HepG2 (cell line): ENCODE data around the gene PTPRC. TPM values are rescaled to one million over a fixed set of nuclear protein-coding genes. Genes with fewer than 3 reads are reported as not detected.

Source experiments
- ATAC-seq: fragments of 200-7000 bp; cut with Tn5 transposase; 3 replicates; pipeline ENCODE4 v1.9.1; 2020; ENCODE audit warnings: mild to moderate bottlenecking, moderate library complexity
- BruUV-seq: library from RNA; stranded (reverse); fragments of 400-500 nt; replicated peaks from 2 replicates; lab custom pipeline; 2021; lab: Mats Ljungman, UMichigan
- CTCF ChIA-PET: fragments of 300-600 bp; formaldehyde crosslinking; extraction: SDS; loops from one replicate; lab custom pipeline; 2021; ENCODE audit warnings: low total read pairs, inconsistent platforms, low intra/inter-chr PET ratio; lab: Yijun Ruan, JAX
- POLR2A ChIA-PET: fragments of 350-600 bp; sonication (Branson Sonifier 250); formaldehyde crosslinking; loops from one replicate; lab custom pipeline; 2020; ENCODE audit warnings: antibody characterized with exemption, inconsistent platforms; lab: Yijun Ruan, JAX
- DNase-seq: peaks from one replicate; pipeline ENCODE4 v3.0.0-alpha.2; 2015; ENCODE audit warnings: low spot score
- FAIRE-seq: peaks from 3 replicates; lab custom pipeline; 2011; peaks lifted over from hg19 to GRCh38; lab: Jason Lieb, UNC
- H2AFZ ChIP-seq: one replicate; pipeline ENCODE4 v1.6.1; 2011; ENCODE audit warnings: low read length, inconsistent platforms
- H3K27ac ChIP-seq: fragments of 300-600 bp; 3 replicates; pipeline ENCODE4 v1.8.0; 2011; ENCODE audit warnings: mixed run types, mild to moderate bottlenecking, mixed read lengths, low read length, inconsistent platforms; ENCODE audit not compliant: insufficient read depth; ENCODE audit errors: extremely low read length
- H3K27me3 ChIP-seq, 2 experiments: fragments of 200-600 bp in 1 of 2; 2 replicates in 1 of 2; 3 replicates in 1 of 2; pipeline versions ENCODE4 v1.6.0 to v1.8.0; 2011; ENCODE audit warnings: low read length in 2 of 2, mild to moderate bottlenecking in 2 of 2, moderate library complexity in 2 of 2, inconsistent platforms in 1 of 2; ENCODE audit not compliant: insufficient read depth in 2 of 2, control insufficient read depth in 1 of 2
- H3K36me3 ChIP-seq, 2 experiments: fragments of 200-600 bp in 1 of 2; replicated peaks in 1 of 2; 2 replicates in 1 of 2; 3 replicates in 1 of 2; pipeline versions ENCODE4 v1.5.1 to v1.8.0; 2011; ENCODE audit warnings: low read length in 2 of 2, inconsistent platforms in 1 of 2; ENCODE audit not compliant: insufficient read depth in 2 of 2, control insufficient read depth in 1 of 2
- H3K4me1 ChIP-seq: 2 replicates; pipeline ENCODE4 v1.5.1; 2012; ENCODE audit warnings: low read length, inconsistent platforms; ENCODE audit not compliant: insufficient read depth
- H3K4me2 ChIP-seq: 2 replicates; pipeline ENCODE4 v1.6.0; 2011; ENCODE audit warnings: low read depth, low read length, inconsistent platforms
- H3K4me3 ChIP-seq, 3 experiments: fragments of 200-600 bp in 1 of 3; sonication (generic), shearing (Covaris generic) in 1 of 3; replicated peaks in 1 of 3; 2 replicates each; pipeline ENCODE4 v1.5.1; 2011 to 2016; ENCODE audit warnings: low read length in 3 of 3, inconsistent platforms in 2 of 3, low read depth in 2 of 3, mild to moderate bottlenecking in 2 of 3, control low read depth in 1 of 3, mixed read lengths in 1 of 3; ENCODE audit not compliant: insufficient read depth in 1 of 3
- H3K79me2 ChIP-seq: one replicate; pipeline ENCODE4 v1.6.1; 2011; ENCODE audit warnings: low read length, inconsistent platforms; ENCODE audit not compliant: insufficient read depth
- H3K9ac ChIP-seq: 2 replicates; pipeline ENCODE4 v1.6.0; 2011; ENCODE audit warnings: mild to moderate bottlenecking, low read depth, low read length, inconsistent platforms; ENCODE audit not compliant: insufficient read depth
- H3K9me3 ChIP-seq: 2 replicates; pipeline ENCODE4 v1.5.1; 2012; ENCODE audit warnings: mild to moderate bottlenecking, low read length
- H4K20me1 ChIP-seq: 2 replicates; pipeline ENCODE4 v1.6.0; 2011; ENCODE audit warnings: inconsistent platforms, mild to moderate bottlenecking, low read length, moderate library complexity; ENCODE audit not compliant: insufficient read depth
- DR1 ChIP-seq: sonication (generic); formaldehyde crosslinking; IDR thresholded peaks from 2 replicates; pipeline ENCODE4 v1.8.0; 2021; ENCODE audit warnings: mild to moderate bottlenecking, missing genetic modification reagents, inconsistent platforms
- EEA1 ChIP-seq: sonication (generic); formaldehyde crosslinking; IDR thresholded peaks from 2 replicates; pipeline ENCODE4 v1.5.1; 2020; ENCODE audit warnings: mild to moderate bottlenecking, missing genetic modification reagents, borderline replicate concordance
- HNF4A ChIP-seq: sonication (generic); formaldehyde crosslinking; IDR thresholded peaks from 2 replicates; pipeline ENCODE4 v1.4.0; 2020; ENCODE audit warnings: missing genetic modification reagents
- HOMEZ ChIP-seq: IDR thresholded peaks from 2 replicates; pipeline ENCODE4 v1.6.1; 2016; ENCODE audit warnings: low read depth
- HOXA9 ChIP-seq: sonication (generic); formaldehyde crosslinking; IDR thresholded peaks from 2 replicates; pipeline ENCODE4 v1.8.1; 2022; ENCODE audit warnings: missing genetic modification reagents, mild to moderate bottlenecking, moderate library complexity, borderline replicate concordance
- KAT2B ChIP-seq: fragments of 150-350 bp; IDR thresholded peaks from 2 replicates; pipeline ENCODE4 v1.6.1; 2014; ENCODE audit warnings: low read depth, low read length, borderline replicate concordance
- KMT2A ChIP-seq: sonication (generic); formaldehyde crosslinking; IDR thresholded peaks from 2 replicates; pipeline ENCODE4 v1.4.0; 2020; ENCODE audit warnings: missing genetic modification reagents
- MED1 ChIP-seq: sonication (generic); formaldehyde crosslinking; IDR thresholded peaks from 2 replicates; pipeline ENCODE4 v1.4.0; 2020; ENCODE audit warnings: missing genetic modification reagents
- POLR2G ChIP-seq: fragments of 200-400 bp; formaldehyde crosslinking; IDR thresholded peaks from 2 replicates; pipeline ENCODE4 v1.6.1; 2018; ENCODE audit warnings: mild to moderate bottlenecking, low read depth, low read length, moderate library complexity
- RFX3 ChIP-seq: IDR thresholded peaks from 2 replicates; pipeline ENCODE4 v1.6.1; 2016; ENCODE audit warnings: missing biosample characterization, missing genetic modification reagents
- RNF2 ChIP-seq: fragments of 450-650 bp; conservative IDR thresholded peaks from 2 replicates; pipeline ENCODE4 v1.6.1; 2016; ENCODE audit warnings: low read depth
- SMAD3 ChIP-seq: sonication (generic); formaldehyde crosslinking; IDR thresholded peaks from 2 replicates; pipeline ENCODE4 v1.4.0; 2020; ENCODE audit warnings: missing genetic modification reagents
- TFAP4 ChIP-seq: sonication (generic); IDR thresholded peaks from 2 replicates; pipeline ENCODE4 v1.6.1; 2016; ENCODE audit warnings: low read depth, borderline replicate concordance
- U2AF2 ChIP-seq: fragments of 200-400 bp; formaldehyde crosslinking; IDR thresholded peaks from 2 replicates; pipeline ENCODE4 v1.6.1; 2017; ENCODE audit warnings: low read depth, mild to moderate bottlenecking, low read length
- ZNF143 ChIP-seq: sonication (generic); formaldehyde crosslinking; IDR thresholded peaks from 2 replicates; pipeline ENCODE4 v1.4.0; 2020; ENCODE audit warnings: missing genetic modification reagents
- ZNF503 ChIP-seq: sonication (generic); formaldehyde crosslinking; IDR thresholded peaks from 2 replicates; pipeline ENCODE4 v1.4.0; 2020; ENCODE audit warnings: missing genetic modification reagents
- ZNF749 ChIP-seq: sonication (generic); formaldehyde crosslinking; IDR thresholded peaks from 2 replicates; pipeline ENCODE4 v1.8.0; 2022; ENCODE audit warnings: mild to moderate bottlenecking, missing genetic modification reagents, moderate library complexity, borderline replicate concordance
- ZNF770 ChIP-seq: sonication (generic); formaldehyde crosslinking; IDR thresholded peaks from 2 replicates; pipeline ENCODE4 v1.5.0; 2020; ENCODE audit warnings: mild to moderate bottlenecking, missing genetic modification reagents
- WGBS: methylation state at CpG from one replicate; pipeline ENCODE4 v1.1.6; 2017; ENCODE audit warnings: low lambda C conversion rate; 5-methylcytosine and 5-hydroxymethylcytosine counted together
- in situ Hi-C: cut with HindIII; loops from 2 replicates; pipeline ENCODE4 v1.10.0; 2017; ENCODE audit warnings: low pct_unique_long_range_greater_than_20kb; ENCODE audit not compliant: extremely low pct_ligation_motif_present
- intact Hi-C: fragments of 100-400 bp; cut with micrococcal nuclease; formaldehyde crosslinking; loops from one replicate; pipeline ENCODE4 v1.10.0; 2022; ENCODE audit not compliant: unreplicated experiment
- polyA plus RNA-seq, 8 experiments: library from polyadenylated mRNA; depleted of rRNA in 3 of 8; stranded (reverse) in 7 of 8; unstranded in 1 of 8; fragments of >200 nt; fragmentation: Illumina TruSeq in 4 of 8; extraction: Trizol in 4 of 8; gene quantifications; 2 replicates each; pipeline versions ENCODE4 v1.2.1 to v1.2.3, GENCODE V29; 2011 to 2016; ENCODE audit warnings: low read depth in 4 of 8, missing spikeins in 1 of 8, mixed read lengths in 1 of 8; ENCODE audit not compliant: insufficient read depth in 1 of 8
- total RNA-seq, 5 experiments: library from RNA; depleted of rRNA; stranded (reverse); fragments of >200 nt; fragmentation: Illumina TruSeq; extraction: Trizol; gene quantifications; 2 replicates each; pipeline ENCODE4 v1.2.3, GENCODE V29; 2016; ENCODE audit warnings: low read depth in 1 of 5

PTPRC gene
- total and polyA plus RNA-seq, 2 of the 13 experiments (the other 11 are each of a cell fraction or from before 2014, with no cell fraction given), result not detected

GRCh38 chr1:198798923-198799386, 160.1 kb downstream of the PTPRC start (continued):
- TF ChIP-seq HOXA9 (CRISPR knock-in tag) (no peak), KAT2B (no peak), KMT2A (CRISPR knock-in tag) (no peak)

- POLR2A ChIA-PET, result no interaction called here
- no peaks in the 10 kb centered on the region for H3K27me3 ChIP-seq
- DNase-seq, result no peak
- H3K4me3 ChIP-seq, result no peak overlapping the region
- TF ChIP-seq U2AF2, result no peak
- TF ChIP-seq HOMEZ, result no peak
- no peak for TF ChIP-seq SMAD3 (CRISPR knock-in tag)
- no peak for TF ChIP-seq RFX3 (CRISPR knock-in tag)
- TF ChIP-seq ZNF770 (CRISPR knock-in tag), result no peak
- TF ChIP-seq ZNF143, result no peak
- no peak for TF ChIP-seq RNF2
- no peak for TF ChIP-seq EEA1
- TF ChIP-seq ZNF749 (CRISPR knock-in tag), result no peak
- no peak for TF ChIP-seq TFAP4
- TF ChIP-seq POLR2G, result no peak
- no peak for TF ChIP-seq MED1 (CRISPR knock-in tag)
- TF ChIP-seq DR1 (CRISPR knock-in tag), result no peak
- no peak for TF ChIP-seq ZNF503
- no peak for TF ChIP-seq HNF4A (CRISPR knock-in tag)
- no peak for ATAC-seq
- no peaks in the 10 kb centered on the region for H3K36me3 ChIP-seq
- no peak overlapping the region for H3K27ac ChIP-seq
- H3K4me2 ChIP-seq, result no peak overlapping the region
- no peak overlapping the region for H2AFZ ChIP-seq
- H3K4me1 ChIP-seq, result no peaks in the 10 kb centered on the region
- in situ Hi-C loops, result no loop called here
- H3K79me2 ChIP-seq, result no peaks in the 10 kb centered on the region
- no peak for FAIRE-seq
- CTCF ChIA-PET, result no interaction called here
- H3K9me3 ChIP-seq, result 0 out of 2 replicates have a peak, but pooled peaks cover 14% of the 10 kb centered on the region
- no TSS peak for BruUV-seq
- no peak overlapping the region for H3K9ac ChIP-seq
- intact Hi-C loops, result no loop called here
- WGBS, result 0% methylated on average over 2 of the region's 5 CpGs
- no peaks in the 10 kb centered on the region for H4K20me1 ChIP-seq
Observed at GRCh38 chr1:198805498-198806151, 166.8 kb downstream of the PTPRC start.
